Mammary epithelial cell (primary cell): ENCODE data around the gene COG7.
A peak's percentile ranks its signal among the peaks of the same experiment; 100 is the strongest.

ENCODE experiments used
- EZH2 ChIP-seq: IDR thresholded peaks from 2 replicates; pipeline ENCODE4 v1.6.1; 2012; ENCODE audit warnings: low read length, inconsistent platforms, borderline replicate concordance
- TF ChIP-seq, protein P1 (sequence below), 2 donors: IDR thresholded peaks in 1 of 2; conservative IDR thresholded peaks in 1 of 2; 2 replicates each; pipeline ENCODE4 v1.5.1; 2011 to 2012; ENCODE audit warnings: inconsistent platforms in 2 of 2, low read length in 2 of 2, mild to moderate bottlenecking in 2 of 2, control low read depth in 1 of 2, low read depth in 1 of 2; ENCODE audit not compliant: insufficient read depth in 1 of 2; ENCODE audit errors: extremely low read depth in 1 of 2

DNA sequence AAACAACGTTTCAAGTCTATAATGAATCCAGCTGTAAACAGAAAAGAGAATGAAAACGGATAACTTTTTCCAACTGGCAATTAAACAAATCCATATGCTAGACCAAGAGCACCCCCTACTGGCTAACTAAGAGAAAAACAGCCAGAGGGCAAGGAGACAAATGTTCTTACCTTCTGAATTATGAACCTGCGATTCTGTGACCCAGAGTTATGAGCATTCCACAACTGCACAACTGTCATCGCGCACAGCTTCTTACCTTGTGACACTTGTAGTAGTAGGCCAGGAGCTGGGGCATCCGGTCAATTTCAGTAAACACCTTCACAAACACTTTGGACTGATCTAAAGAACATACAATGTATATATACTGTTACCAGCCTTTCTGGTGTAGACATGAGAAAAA, 18.6 kb downstream of the COG7 start:
- TF ChIP-seq, protein P1, sequence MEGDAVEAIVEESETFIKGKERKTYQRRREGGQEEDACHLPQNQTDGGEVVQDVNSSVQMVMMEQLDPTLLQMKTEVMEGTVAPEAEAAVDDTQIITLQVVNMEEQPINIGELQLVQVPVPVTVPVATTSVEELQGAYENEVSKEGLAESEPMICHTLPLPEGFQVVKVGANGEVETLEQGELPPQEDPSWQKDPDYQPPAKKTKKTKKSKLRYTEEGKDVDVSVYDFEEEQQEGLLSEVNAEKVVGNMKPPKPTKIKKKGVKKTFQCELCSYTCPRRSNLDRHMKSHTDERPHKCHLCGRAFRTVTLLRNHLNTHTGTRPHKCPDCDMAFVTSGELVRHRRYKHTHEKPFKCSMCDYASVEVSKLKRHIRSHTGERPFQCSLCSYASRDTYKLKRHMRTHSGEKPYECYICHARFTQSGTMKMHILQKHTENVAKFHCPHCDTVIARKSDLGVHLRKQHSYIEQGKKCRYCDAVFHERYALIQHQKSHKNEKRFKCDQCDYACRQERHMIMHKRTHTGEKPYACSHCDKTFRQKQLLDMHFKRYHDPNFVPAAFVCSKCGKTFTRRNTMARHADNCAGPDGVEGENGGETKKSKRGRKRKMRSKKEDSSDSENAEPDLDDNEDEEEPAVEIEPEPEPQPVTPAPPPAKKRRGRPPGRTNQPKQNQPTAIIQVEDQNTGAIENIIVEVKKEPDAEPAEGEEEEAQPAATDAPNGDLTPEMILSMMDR (conservative IDR thresholded peaks at IDR 0.05 in 1 of 2, IDR thresholded peaks at IDR 0.05 in 1 of 2; ENCODE audit: extremely low read depth in 1 of 2, insufficient read depth in 1 of 2, low read depth in 1 of 2, low read length in 2 of 2): peak; percentile 75 to 83
- no peak for TF ChIP-seq EZH2
